Bone marrow (tissue), 2 donors: ENCODE data around the gene CST6.

ENCODE experiments used
- DNase-seq, 2 donors: peaks; one replicate each; lab custom pipeline; 2025; lab: John Stamatoyannopoulos, UW

CST6 gene

DNA sequence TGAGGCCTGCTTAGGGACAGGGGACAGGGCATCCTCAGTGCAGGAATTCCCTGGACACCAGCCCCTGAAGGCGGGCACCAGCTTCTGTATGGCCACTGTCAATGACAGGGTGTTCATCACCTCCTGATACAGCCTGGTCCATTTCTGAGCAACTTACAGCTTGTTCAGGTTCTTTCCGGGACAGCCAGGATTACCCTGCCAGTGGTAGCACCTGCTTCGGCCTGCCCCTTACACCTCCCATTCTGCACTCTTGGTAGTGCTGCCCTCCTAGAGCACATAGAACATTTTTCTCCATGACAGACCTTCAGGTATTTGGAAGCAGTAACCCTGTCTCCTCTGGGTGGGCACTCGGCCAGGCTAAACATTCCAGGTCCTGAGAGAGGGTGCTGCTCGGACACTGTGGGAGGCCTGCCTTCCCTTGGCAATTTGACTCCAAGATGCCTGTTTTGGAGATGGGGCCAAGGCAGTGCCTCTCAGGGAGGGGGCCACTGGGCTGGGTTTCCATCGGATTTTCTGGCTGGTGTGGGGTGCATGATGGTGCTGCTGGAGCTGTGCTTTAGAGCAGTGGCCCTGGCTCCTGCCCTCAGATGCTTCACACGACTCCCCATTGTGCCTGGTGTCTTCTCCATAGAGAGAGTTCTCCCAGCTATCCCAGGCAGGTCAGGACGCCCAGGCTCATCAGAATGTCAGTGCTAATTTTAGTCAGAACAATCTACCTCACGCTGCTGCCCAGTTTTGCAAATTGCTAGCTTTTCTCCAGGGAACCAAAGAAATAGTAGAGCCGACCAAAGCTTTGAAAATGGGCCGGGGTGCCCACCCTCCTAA, 35.9 kb downstream of the CST6 start:
- no peak for DNase-seq

DNA sequence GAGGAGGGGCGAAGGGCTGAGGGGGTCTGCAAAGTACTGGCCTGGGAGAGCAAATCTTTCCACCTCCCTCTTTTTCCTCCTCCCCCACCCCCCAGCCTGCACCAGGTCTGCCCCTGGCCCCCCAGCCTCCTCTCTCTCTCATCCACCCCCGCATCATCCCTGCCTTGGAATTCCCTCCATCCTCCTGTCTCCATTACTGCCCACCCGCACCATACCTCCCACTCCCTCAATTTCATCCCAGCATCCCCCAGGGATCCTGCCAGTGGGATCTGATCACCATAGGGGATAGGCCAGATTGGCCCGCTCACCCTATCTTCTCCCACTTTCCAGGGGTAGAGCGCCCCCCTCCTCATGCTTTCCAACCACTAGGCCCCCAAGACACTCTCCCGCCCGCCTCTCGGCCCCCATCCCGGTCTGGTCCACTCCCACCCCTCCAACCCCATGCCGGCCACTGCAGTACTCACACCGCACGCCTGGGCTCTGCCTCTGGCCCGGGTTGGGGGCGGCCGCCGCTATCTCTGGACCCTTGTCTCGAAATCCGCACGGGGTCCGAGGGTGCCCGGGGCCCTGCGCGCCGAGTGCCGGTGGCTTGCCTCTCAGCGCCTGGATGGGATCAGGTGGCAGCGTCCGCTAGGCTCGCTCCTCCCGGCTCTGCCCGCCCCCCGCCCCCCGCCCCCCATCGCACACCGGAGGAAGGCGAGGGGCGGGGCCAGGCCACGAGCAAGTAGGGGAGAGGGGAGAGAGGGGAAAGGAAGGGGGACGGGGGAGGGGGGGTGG, 36.9 kb downstream of the CST6 start, which contains the start of gene GAL3ST3:
Gene GAL3ST3, minus strand, starts transcription at position 615 of the 777 bp plus-strand sequence. CDS start 3,746 bp downstream, outside the sequence.
- DNase-seq: no peak

DNA sequence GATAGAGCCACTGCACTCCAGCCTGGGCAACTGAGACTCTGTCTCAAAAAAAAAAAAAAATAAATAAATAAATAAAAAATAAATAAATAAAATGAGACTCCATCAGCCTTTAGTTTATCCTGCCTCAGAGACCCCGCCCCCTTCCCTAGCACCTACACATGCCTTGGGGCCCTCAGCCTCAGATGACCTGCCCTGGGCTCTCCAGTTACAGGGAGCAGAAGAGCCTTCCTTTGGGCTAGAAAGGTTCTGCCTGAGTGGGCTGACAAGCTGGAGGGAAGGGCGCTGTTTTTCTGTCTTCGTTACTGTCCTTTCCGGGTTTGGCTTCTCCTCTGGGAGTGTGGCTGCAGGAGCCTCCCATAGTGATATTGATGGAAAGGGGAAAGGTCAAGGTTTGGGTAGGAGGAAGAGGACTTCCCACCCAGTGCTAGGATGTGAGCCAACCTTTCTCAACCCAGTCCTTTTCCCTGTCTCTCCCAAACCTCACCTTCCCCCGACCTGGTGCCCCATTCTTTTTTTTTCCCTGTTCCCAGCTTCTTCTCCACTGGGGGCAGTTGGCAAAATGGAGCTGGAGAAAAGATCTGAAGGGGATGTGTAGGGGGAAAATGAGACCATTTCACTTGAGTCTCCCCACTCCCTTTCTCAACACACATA, 38.9 kb downstream of the CST6 start:
- DNase-seq: no peak

DNA sequence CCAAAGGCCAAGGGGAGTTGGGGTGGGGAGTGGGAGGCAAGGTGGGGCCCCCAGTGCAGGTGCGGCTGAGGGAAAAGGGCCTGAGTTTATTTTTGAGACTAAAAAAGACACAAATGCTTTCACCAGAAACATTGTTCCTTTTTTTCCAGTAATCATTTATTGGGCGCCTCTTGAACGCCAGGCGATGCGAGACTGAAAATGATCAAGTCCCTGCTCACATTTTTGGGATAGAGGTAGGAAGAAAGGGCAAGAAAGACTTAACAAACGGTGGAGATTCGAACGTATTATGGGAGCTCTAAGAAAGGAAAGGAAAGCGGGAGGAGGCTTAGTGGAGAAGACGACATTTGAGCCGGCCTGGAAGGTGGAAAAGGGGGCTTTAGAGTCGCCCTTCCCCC, 39.6 kb downstream of the CST6 start:
- no peak for DNase-seq

DNA sequence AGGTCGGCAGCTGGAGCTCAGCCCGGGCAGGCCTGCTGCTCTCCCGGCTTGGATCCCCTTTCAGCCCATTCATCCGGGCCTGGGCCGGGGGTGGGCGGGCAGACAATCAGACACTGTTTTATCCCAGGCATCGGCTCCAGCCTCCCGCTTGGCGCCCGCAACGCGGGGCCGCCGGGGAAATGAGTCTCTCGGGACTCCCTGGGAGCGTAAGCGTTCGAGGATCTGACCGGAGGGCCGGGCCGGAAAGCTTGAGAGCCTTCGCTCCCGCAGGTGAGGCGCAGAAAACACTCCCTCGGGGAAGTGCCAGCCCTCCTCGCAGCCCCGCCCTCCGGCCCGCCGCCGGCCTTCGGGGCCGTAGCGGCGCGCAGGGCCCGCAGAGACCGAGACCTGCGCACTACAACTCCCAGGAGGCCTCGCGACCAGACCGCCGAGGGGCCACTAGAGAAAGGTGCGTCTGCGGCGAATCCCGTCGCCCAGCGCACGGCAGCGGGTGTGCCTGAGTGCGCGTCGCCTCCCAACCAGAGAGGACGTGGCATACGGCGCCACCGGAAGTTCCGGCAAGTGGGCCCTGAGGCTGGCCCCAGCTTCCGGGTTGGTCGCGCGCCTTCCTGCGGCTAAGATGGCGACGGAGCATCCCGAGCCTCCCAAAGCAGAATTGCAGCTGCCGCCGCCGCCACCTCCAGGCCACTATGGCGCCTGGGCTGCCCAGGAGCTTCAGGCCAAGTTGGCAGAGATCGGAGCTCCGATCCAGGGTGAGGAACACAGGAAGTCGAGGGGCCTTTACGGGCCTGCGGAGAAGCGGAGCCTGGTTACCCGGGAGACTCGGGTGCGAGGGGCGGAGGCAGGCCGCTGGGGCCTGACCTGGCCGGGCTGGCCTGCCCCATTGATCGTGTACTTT, 40.2 kb downstream of the CST6 start, which contains the start of gene SF3B2:
Gene SF3B2, plus strand, starts transcription at position 599 of the 898 bp plus-strand sequence. Its CDS starts 21 bp downstream, at position 620.
- DNase-seq: peak; percentile 86 to 97

DNA sequence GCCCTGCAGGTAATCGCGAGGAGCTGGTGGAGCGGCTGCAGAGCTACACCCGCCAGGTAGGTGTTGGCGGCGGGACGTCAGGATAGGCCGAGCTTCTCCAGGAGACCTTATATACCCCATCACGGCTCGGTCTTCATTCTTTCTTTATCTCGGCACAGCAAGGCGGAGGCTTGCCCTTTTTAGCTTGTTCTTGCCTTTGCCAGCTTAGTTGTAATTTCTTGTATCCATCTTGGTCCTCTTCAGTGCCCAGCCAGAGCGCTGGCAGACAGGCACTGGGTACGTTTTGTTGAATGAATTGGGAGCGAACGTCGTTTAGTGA, 40.8 kb downstream of the CST6 start:
- DNase-seq: no peak

DNA sequence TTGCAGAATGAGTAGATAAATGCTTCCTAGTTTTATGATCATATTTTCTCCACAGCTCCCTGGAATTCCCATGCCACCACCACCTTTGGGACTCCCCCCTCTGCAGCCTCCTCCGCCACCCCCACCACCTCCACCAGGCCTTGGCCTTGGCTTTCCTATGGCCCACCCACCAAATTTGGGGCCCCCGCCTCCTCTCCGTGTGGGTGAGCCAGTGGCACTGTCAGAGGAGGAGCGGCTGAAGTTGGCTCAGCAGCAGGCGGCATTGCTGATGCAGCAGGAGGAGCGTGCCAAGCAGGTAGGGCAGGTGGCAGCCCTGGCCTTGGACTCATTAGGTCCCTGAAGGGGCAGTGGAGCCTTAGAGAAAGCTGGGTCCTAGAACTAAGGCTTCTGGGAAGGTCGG, 43.2 kb downstream of the CST6 start:
- no peak for DNase-seq

DNA sequence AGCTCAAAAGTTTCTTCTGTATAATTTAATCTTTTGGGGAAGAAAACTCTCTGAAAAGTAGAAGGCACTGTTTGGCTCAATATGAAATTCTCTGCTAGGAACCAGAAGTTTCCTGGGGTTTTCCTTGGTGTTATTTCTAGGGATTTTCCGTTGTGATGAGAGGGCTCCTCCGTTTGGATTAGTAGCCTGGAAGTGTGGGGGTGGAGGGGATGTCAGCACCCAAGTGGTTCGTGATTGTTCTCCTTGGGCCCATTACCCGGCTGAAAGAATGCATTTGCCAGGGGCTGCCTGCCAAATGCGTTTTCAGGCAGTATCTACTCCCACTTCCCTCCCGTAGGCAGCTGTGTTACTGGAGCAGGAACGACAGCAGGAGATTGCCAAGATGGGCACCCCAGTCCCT, 44.7 kb downstream of the CST6 start:
- no peak for DNase-seq

DNA sequence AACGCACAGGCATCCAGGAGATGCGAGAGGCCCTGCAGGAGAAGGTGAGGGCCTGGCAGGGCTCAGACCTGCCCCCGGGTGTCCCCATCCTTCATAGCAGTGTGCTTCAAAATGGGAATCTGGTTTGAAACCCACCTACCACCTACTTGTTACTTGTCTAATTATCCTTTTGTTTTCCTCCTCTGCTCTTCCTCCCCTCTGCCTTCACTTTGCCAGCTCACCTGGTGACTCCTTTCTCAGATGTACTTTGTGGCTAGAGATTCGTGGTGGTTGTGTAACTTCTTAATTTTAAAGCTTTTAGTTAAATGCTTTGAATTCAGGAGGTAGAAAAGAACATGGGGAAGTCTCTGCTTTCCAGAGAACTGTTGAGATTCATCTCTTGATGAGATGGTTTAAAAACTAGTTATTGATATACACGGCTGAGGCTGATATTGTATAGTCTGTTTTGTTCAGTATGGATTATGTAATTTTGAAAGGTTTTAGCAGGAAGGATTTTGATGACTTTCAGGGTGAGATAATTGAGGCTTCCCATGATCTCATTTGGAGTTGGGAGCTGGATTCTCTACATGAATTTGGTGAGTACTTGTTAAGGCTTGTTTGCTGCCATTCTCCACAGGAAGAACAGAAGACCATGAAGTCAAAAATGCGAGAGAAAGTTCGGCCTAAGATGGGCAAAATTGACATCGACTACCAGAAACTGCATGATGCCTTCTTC, 48.3 kb downstream of the CST6 start:
- no peak for DNase-seq

DNA sequence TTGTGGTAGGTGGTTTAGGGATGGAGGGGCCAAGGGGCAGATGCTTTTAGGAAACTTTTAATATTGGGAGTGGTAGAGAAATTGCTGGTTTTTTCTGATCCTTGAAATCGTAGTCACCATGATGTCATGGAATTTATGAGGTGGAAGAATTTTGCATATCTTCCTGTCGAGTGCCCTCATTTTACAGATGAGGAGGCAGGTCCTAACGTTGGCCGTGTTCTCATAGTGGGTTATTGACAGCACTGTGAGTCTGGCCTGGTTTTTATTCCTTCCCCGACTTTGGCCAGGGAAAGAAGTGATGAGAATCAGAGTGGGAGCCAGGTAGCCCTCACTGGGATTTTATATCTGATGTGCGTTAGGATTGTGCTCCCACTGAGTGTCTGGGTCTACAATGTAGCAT, 49.5 kb downstream of the CST6 start:
- no peak for DNase-seq

DNA sequence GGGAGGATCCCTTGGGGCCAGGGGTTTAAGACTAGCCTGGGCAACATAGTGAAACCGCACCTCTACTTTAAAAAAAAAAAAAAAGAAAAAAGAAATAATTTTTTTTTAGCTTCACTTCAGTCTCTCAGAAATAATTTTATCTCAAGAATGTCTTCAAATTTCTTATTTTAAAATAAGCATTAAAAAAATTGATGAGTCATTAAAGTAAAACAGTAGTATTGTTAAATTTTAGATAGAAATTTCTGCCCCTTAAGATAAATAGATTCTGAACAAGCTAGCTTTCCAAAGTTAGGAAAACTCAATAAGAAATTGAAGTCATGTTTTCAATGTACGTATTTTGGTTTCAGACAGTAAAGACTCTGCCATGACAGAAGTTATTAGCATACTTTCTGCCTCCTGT, 50.6 kb downstream of the CST6 start:
- no peak for DNase-seq
